Omental fat pad (tissue), 4 donors: Measurements from ENCODE around the gene OR1L1. TPM values are rescaled to one million over a fixed set of nuclear protein-coding genes. Genes with fewer than 3 reads are reported as not detected.

Source experiments
- ATAC-seq: fragments of 150-250 bp; one replicate; pipeline ENCODE4 v1.9.1; 2016; ENCODE audit warnings: mild to moderate bottlenecking, moderate library complexity; ENCODE audit not compliant: low FRiP score
- DNase-seq: peaks from one replicate; pipeline ENCODE4 v3.0.0-alpha.2; 2019; ENCODE audit warnings: low spot score
- CTCF ChIP-seq, 3 donors: fragments of 450-650 bp; IDR thresholded peaks; one replicate each; pipeline ENCODE4 v1.5.1; 2016 to 2017; ENCODE audit warnings: antibody characterized with exemption in 3 of 3, mild to moderate bottlenecking in 3 of 3, moderate library complexity in 2 of 3
- total RNA-seq, 4 donors: library from RNA; depleted of rRNA; stranded (reverse); fragments of >200 nt; gene quantifications; one replicate each; pipeline ENCODE4 v1.1.0, GENCODE V29; 2016

The OR1L1 gene
- not detected for total RNA-seq

GRCh38 chr9:122661416-122661815, at the start of gene OR1L1:
Gene OR1L1 (plus strand): TSS chr9:122661716. CDS start chr9:122661716, 0 bp downstream.
- no peak for TF ChIP-seq CTCF (IDR thresholded peaks at IDR 0.05)
- DNase-seq: no peak
- ATAC-seq: no peak

- no peak for TF ChIP-seq CTCF (IDR thresholded peaks at IDR 0.05)
- DNase-seq (no peak), ATAC-seq (no peak)
Measured at GRCh38 chr9:122614362-122614761, 47.2 kb upstream of the OR1L1 start, which contains the start of gene OR1Q1. Gene OR1Q1 (plus strand): TSS chr9:122614738. CDS start chr9:122614738, 0 bp downstream.

- TF ChIP-seq CTCF (IDR thresholded peaks at IDR 0.05): no peak
- no peak for DNase-seq
- ATAC-seq: no peak
Measured at GRCh38 chr9:122619996-122620395, 41.5 kb upstream of the OR1L1 start.

- DNase-seq (no peak), ATAC-seq (no peak)
- no peak for TF ChIP-seq CTCF (IDR thresholded peaks at IDR 0.05)
Measured at GRCh38 chr9:122642226-122642625, 19.3 kb upstream of the OR1L1 start.

- ATAC-seq (no peak), DNase-seq (no peak)
- no peak for TF ChIP-seq CTCF (IDR thresholded peaks at IDR 0.05)
Measured at GRCh38 chr9:122656378-122656777, 5.1 kb upstream of the OR1L1 start.

GRCh38 chr9:122657527-122657926, 4.0 kb upstream of the OR1L1 start, which contains the start of gene OR1B1:
Gene OR1B1 (minus strand): TSS chr9:122657627.
- no peak for TF ChIP-seq CTCF (IDR thresholded peaks at IDR 0.05)
- DNase-seq: no peak
- no peak for ATAC-seq

GRCh38 chr9:122672481-122672880, 11.0 kb downstream of the OR1L1 start:
- DNase-seq: no peak
- no peak for TF ChIP-seq CTCF (IDR thresholded peaks at IDR 0.05)
- no peak for ATAC-seq
